Neutrophil (primary cell): ENCODE measurements around the gene ATF6.

Source experiments
- H3K27ac ChIP-seq: fragments of 200-600 bp; sonication (generic); 2 replicates; pipeline ENCODE4 v1.5.1; 2016; ENCODE audit warnings: mild to moderate bottlenecking, moderate library complexity
- H3K27me3 ChIP-seq: fragments of 200-600 bp; sonication (generic); 2 replicates; pipeline ENCODE4 v1.6.0; 2016; ENCODE audit warnings: mild to moderate bottlenecking
- H3K36me3 ChIP-seq: fragments of 200-600 bp; sonication (generic); 2 replicates; pipeline ENCODE4 v1.5.1; 2017
- H3K4me1 ChIP-seq, 2 experiments: fragments of 200-600 bp in 1 of 2; sonication (generic) in 1 of 2; 1 replicate in 1 of 2; 2 replicates in 1 of 2; pipeline versions ENCODE4 v1.5.1 to v1.6.1; 2013 to 2016; ENCODE audit warnings: low read depth in 1 of 2, low read length in 1 of 2, mild to moderate bottlenecking in 1 of 2, moderate library complexity in 1 of 2; ENCODE audit not compliant: control insufficient read depth in 1 of 2, insufficient read depth in 1 of 2
- H3K4me3 ChIP-seq, 2 experiments: fragments of 200-600 bp in 1 of 2; sonication (generic) in 1 of 2; 1 replicate in 1 of 2; 2 replicates in 1 of 2; pipeline ENCODE4 v1.5.1; 2013 to 2016; ENCODE audit warnings: low read depth in 1 of 2, low read length in 1 of 2, mild to moderate bottlenecking in 1 of 2, moderate library complexity in 1 of 2
- H3K9me3 ChIP-seq: fragments of 200-600 bp; sonication (generic); 2 replicates; pipeline ENCODE4 v1.5.1; 2016
- TF ChIP-seq, protein P1 (sequence below): fragments of 200-600 bp; sonication (generic); IDR thresholded peaks from 2 replicates; pipeline ENCODE4 v1.5.1; 2016; ENCODE audit warnings: antibody characterized with exemption

The ATF6 gene

DNA sequence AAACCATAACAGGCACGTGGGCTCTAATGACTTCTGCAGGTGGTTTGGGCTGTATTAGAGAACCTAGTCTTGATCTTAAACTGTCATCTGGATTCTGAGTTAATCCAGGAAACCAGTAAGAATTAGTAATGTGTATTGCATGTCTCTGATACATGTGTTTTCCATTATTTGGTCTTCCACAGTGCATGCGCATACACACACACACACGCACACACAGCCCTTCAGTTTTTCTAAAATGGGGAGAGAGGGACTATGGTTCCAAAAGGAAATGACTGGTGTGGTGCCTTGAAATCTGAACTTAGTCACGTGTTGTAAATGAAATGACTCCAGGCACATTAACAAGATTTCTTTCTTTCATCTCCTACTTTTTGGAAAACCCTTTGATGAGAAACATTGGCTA lies 190.0 kb downstream of the ATF6 start:
- H3K4me3 ChIP-seq: no peak overlapping the region
- H3K4me1 ChIP-seq: peaks cover 5 to 11% of the 10 kb centered on the region in 2 experiments
- no peak overlapping the region for H3K27ac ChIP-seq
- peaks cover 21% of the 10 kb centered on the region for H3K36me3 ChIP-seq
- TF ChIP-seq, protein P1, sequence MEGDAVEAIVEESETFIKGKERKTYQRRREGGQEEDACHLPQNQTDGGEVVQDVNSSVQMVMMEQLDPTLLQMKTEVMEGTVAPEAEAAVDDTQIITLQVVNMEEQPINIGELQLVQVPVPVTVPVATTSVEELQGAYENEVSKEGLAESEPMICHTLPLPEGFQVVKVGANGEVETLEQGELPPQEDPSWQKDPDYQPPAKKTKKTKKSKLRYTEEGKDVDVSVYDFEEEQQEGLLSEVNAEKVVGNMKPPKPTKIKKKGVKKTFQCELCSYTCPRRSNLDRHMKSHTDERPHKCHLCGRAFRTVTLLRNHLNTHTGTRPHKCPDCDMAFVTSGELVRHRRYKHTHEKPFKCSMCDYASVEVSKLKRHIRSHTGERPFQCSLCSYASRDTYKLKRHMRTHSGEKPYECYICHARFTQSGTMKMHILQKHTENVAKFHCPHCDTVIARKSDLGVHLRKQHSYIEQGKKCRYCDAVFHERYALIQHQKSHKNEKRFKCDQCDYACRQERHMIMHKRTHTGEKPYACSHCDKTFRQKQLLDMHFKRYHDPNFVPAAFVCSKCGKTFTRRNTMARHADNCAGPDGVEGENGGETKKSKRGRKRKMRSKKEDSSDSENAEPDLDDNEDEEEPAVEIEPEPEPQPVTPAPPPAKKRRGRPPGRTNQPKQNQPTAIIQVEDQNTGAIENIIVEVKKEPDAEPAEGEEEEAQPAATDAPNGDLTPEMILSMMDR: no peak
- no peaks in the 10 kb centered on the region for H3K9me3 ChIP-seq
- no peaks in the 10 kb centered on the region for H3K27me3 ChIP-seq

DNA sequence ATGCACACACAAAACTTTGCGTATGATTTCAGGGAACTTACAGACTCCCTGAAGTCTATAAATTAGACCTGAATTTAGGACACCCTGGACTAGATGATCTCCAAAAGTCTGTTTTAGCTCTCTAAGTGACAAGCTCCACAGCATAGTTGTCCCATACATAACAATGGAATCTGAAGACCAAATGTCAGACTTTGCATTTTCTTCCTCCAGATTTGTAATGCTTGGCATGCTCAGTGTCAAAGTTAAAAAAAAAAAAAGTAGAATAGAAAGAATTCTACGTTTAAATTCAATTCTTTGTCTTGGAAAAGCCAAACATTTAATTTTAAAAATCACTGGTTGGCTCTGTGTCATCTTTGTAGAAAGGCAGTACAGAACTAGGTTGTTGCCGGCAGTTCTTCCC lies 190.8 kb downstream of the ATF6 start:
- Histone ChIP-seq H3K9me3 (no peaks in the 10 kb centered on the region), H3K27me3 (no peaks in the 10 kb centered on the region), H3K36me3 (peaks cover 23% of the 10 kb centered on the region), H3K4me3 (no peak overlapping the region), H3K4me1 (peaks cover 5 to 11% of the 10 kb centered on the region in 2 experiments), H3K27ac (no peak overlapping the region)
- TF ChIP-seq, protein P1: no peak

DNA sequence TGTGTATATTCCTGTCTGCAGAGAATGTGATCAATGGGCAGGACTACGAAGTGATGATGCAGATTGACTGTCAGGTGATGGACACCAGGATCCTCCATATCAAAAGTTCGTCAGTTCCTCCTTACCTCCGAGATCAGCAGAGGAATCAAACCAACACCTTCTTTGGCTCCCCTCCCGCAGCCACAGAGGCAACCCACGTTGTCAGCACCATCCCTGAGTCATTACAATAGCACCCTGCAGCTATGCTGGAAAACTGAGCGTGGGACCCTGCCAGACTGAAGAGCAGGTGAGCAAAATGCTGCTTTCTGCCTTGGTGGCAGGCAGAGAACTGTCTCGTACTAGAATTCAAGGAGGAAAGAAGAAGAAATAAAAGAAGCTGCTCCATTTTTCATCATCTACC lies 192.3 kb downstream of the ATF6 start:
- TF ChIP-seq, protein P1: no peak
- peaks cover 23% of the 10 kb centered on the region for H3K36me3 ChIP-seq
- H3K9me3 ChIP-seq: no peaks in the 10 kb centered on the region
- H3K27me3 ChIP-seq: no peaks in the 10 kb centered on the region
- H3K4me3 ChIP-seq: no peak overlapping the region
- H3K4me1 ChIP-seq: peaks cover 5 to 11% of the 10 kb centered on the region in 2 experiments
- H3K27ac ChIP-seq: no peak overlapping the region

DNA sequence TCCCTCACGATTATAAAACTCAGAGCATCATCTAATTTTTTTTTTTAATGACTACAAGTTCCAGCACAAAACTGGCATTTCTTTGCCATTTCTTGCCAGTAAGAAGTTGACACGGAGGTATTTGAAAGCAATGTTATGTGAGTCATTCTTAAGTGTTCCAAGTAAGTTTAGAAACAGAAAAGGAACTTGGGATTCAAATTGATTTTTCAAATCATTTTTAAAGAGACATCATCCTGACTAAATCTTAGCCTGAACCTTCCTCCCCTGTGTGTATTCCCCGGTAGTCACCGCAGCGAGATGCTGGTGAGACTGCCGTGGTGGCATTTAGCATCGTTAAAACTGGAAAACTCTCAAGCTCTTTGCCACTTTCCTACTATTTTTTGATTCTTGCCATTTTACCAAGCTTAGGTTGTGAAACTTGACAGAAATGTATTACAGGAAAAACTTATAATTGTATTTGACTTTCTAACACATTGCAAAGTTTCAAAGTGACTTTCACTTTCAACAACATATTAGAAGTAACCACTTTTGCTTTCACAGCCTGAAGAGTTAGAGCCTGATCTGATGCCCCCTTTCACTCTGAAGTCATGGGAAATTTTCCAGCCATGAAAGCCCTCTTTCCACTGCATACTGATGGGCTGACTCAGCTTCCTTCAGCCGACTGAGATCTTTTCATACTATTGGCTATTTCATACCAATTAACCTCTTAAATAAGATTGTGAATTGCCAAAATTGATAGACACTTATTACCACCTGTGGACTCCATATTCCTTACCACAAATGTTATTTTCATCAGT lies 196.2 kb downstream of the ATF6 start:
- Histone ChIP-seq H3K9me3 (no peaks in the 10 kb centered on the region), H3K27ac (no peak overlapping the region), H3K27me3 (no peaks in the 10 kb centered on the region), H3K4me3 (no peak overlapping the region), H3K36me3 (peaks cover 31% of the 10 kb centered on the region), H3K4me1 (no peaks in the 10 kb centered on the region)
- TF ChIP-seq, protein P1: no peak

DNA sequence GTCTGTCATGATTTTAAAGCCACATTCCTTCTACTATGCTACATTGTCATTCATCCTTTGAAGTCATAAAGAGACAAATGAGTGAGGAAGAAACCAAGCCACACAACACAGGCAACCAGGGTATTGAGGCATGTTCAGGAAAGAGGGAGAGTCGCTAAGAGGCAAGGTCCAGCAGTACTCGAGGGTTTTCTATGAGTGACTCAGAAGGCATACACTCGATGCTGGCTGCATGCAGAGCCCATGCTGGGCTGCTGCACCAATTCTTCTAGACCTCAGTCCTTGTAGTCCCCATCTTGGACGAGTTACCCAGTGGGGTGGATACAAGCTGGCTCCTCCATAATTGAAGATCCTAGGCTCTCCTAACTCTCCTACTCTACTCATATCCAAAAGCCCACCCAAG lies 199.9 kb downstream of the ATF6 start:
- peaks cover 16% of the 10 kb centered on the region for H3K36me3 ChIP-seq
- no peak overlapping the region for H3K4me3 ChIP-seq
- H3K27ac ChIP-seq: no peak overlapping the region
- H3K27me3 ChIP-seq: no peaks in the 10 kb centered on the region
- TF ChIP-seq, protein P1: no peak
- H3K9me3 ChIP-seq: no peaks in the 10 kb centered on the region
- H3K4me1 ChIP-seq: peaks cover 0 to 4% of the 10 kb centered on the region in 2 experiments
